Measurements from ENCODE around the gene NDUFA11.

NDUFA11 gene

GRCh38 chr19:5932609-5933262 is 29.1 kb upstream of the NDUFA11 start:
- DNase-seq (ENCODE audit: low spot score), result no peak

- DNase-seq (ENCODE audit: low spot score), result no peak
Measured at GRCh38 chr19:5932146-5932545, 28.6 kb upstream of the NDUFA11 start.

- DNase-seq (ENCODE audit: low spot score), result no peak
Measured at GRCh38 chr19:5931251-5931650, 27.7 kb upstream of the NDUFA11 start.

- no peak for DNase-seq (ENCODE audit: low spot score)
Measured at GRCh38 chr19:5929625-5930024, 26.0 kb upstream of the NDUFA11 start.

GRCh38 chr19:5929179-5929578 is 25.6 kb upstream of the NDUFA11 start:
- no peak for DNase-seq (ENCODE audit: low spot score)

- DNase-seq (ENCODE audit: low spot score), result no peak
Measured at GRCh38 chr19:5927441-5927821, 23.8 kb upstream of the NDUFA11 start.

- no peak for DNase-seq (ENCODE audit: low spot score)
Measured at GRCh38 chr19:5926641-5927440, 23.3 kb upstream of the NDUFA11 start.

- no peak for DNase-seq (ENCODE audit: low spot score)
Measured at GRCh38 chr19:5925830-5926427, 22.3 kb upstream of the NDUFA11 start.

- DNase-seq (ENCODE audit: low spot score), result no peak
Measured at GRCh38 chr19:5923356-5923755, 19.8 kb upstream of the NDUFA11 start.

GRCh38 chr19:5922161-5922545 is 18.6 kb upstream of the NDUFA11 start:
- no peak for DNase-seq (ENCODE audit: low spot score)

- DNase-seq (ENCODE audit: low spot score), result no peak
Measured at GRCh38 chr19:5921516-5922160, 18.0 kb upstream of the NDUFA11 start.

- no peak for DNase-seq (ENCODE audit: low spot score)
Measured at GRCh38 chr19:5918463-5919079, 15.0 kb upstream of the NDUFA11 start.

GRCh38 chr19:5917431-5918107 is 14.0 kb upstream of the NDUFA11 start:
- DNase-seq (ENCODE audit: low spot score), result no peak

GRCh38 chr19:5916181-5916708 is 12.7 kb upstream of the NDUFA11 start:
- DNase-seq (ENCODE audit: low spot score), result no peak

- no peak for DNase-seq (ENCODE audit: low spot score)
Measured at GRCh38 chr19:5915782-5916165, 12.2 kb upstream of the NDUFA11 start.

GRCh38 chr19:5914946-5915781 is 11.6 kb upstream of the NDUFA11 start:
- no peak for DNase-seq (ENCODE audit: low spot score)

GRCh38 chr19:5914358-5914774 is 10.8 kb upstream of the NDUFA11 start:
- DNase-seq (ENCODE audit: low spot score), result no peak

- no peak for DNase-seq (ENCODE audit: low spot score)
Measured at GRCh38 chr19:5913739-5914357, 10.3 kb upstream of the NDUFA11 start, which contains the start of gene CAPS. CAPS (plus strand) TSS chr19:5914254; CDS start chr19:5914407, 153 bp downstream.

GRCh38 chr19:5911366-5911765 is 7.8 kb upstream of the NDUFA11 start:
- DNase-seq (ENCODE audit: low spot score), result no peak

GRCh38 chr19:5910638-5910907 is 7.0 kb upstream of the NDUFA11 start:
- no peak for DNase-seq (ENCODE audit: low spot score)

Data from ecto neural progenitor cell (in vitro differentiated cells).